GM19043 (cell line): ENCODE measurements around the gene IL20RA.

Experiments
- ATAC-seq: cut with Tn5 transposase; IDR thresholded peaks from one replicate; pipeline ENCODE4 v1.9.1; 2021; ENCODE audit warnings: low read depth; ENCODE audit not compliant: unreplicated experiment

Gene IL20RA

GRCh38 chr6:137046871-137047412, 2.2 kb upstream of the IL20RA start:
- no peak for ATAC-seq

GRCh38 chr6:137045222-137045789, 541 bp upstream of the IL20RA start:
- no peak for ATAC-seq

- no peak for ATAC-seq
Measured at GRCh38 chr6:137043710-137044365, 927 bp downstream of the IL20RA start.

- no peak for ATAC-seq
Measured at GRCh38 chr6:137040393-137040792, 4.4 kb downstream of the IL20RA start.

GRCh38 chr6:137039010-137039409, 5.8 kb downstream of the IL20RA start:
- no peak for ATAC-seq

- ATAC-seq, result no peak
Measured at GRCh38 chr6:137036566-137037300, 8.0 kb downstream of the IL20RA start.

GRCh38 chr6:137033828-137034227, 10.9 kb downstream of the IL20RA start:
- ATAC-seq, result peak; percentile 96

- no peak for ATAC-seq
Measured at GRCh38 chr6:137031122-137031521, 13.6 kb downstream of the IL20RA start.

- ATAC-seq, result no peak
Measured at GRCh38 chr6:137028912-137029311, 15.9 kb downstream of the IL20RA start.

- ATAC-seq, result peak; percentile 51
Measured at GRCh38 chr6:137025786-137026730, 18.7 kb downstream of the IL20RA start.

GRCh38 chr6:137024237-137024990, 20.4 kb downstream of the IL20RA start:
- ATAC-seq, result no peak

- no peak for ATAC-seq
Measured at GRCh38 chr6:137020776-137021175, 24.0 kb downstream of the IL20RA start.

- no peak for ATAC-seq
Measured at GRCh38 chr6:137019476-137020272, 25.1 kb downstream of the IL20RA start.

GRCh38 chr6:137017081-137017480, 27.7 kb downstream of the IL20RA start:
- no peak for ATAC-seq

GRCh38 chr6:137016356-137016755, 28.4 kb downstream of the IL20RA start:
- ATAC-seq, result no peak

- no peak for ATAC-seq
Measured at GRCh38 chr6:137015943-137016342, 28.8 kb downstream of the IL20RA start.

GRCh38 chr6:137013738-137014602, 30.8 kb downstream of the IL20RA start:
- ATAC-seq, result no peak

- ATAC-seq, result no peak
Measured at GRCh38 chr6:137013031-137013430, 31.7 kb downstream of the IL20RA start.
